H1 (cell line): Measurements from ENCODE around the gene KCTD2. TPM values are rescaled to one million over a fixed set of nuclear protein-coding genes. Genes with fewer than 3 reads are reported as not detected.
A peak's percentile ranks its signal among the peaks of the same experiment; 100 is the strongest.

ENCODE experiments used
- CTCF ChIA-PET: fragments of 300-600 bp; sonication (Branson Sonifier 250); formaldehyde crosslinking; loops from one replicate; lab custom pipeline; 2021; ENCODE audit not compliant: partially characterized antibody; lab: Charles Lee
- POLR2A ChIA-PET: fragments of 300-600 bp; sonication (Branson Sonifier 250); formaldehyde crosslinking; loops from one replicate; lab custom pipeline; 2021; ENCODE audit warnings: inconsistent platforms; ENCODE audit not compliant: partially characterized antibody; lab: Charles Lee
- DNase-seq, 2 experiments: peaks; one replicate each; pipeline versions ENCODE4 v3.0.0 to v3.0.0-alpha.2; 2010 to 2022; ENCODE audit warnings: low spot score in 2 of 2, low read depth in 1 of 2, mixed read lengths in 1 of 2
- FAIRE-seq: peaks from 2 replicates; lab custom pipeline; 2011; peaks lifted over from hg19 to GRCh38; lab: Jason Lieb, UNC
- H2AFZ ChIP-seq: 2 replicates; pipeline ENCODE4 v1.8.1; 2012; ENCODE audit warnings: low read length, inconsistent platforms
- H2AK5ac ChIP-seq: 2 replicates; pipeline ENCODE4 v1.6.1; 2013; ENCODE audit warnings: low read depth, low read length
- H2BK120ac ChIP-seq: replicated peaks from 2 replicates; pipeline ENCODE3; 2013; ENCODE audit warnings: low read depth, low read length, inconsistent platforms
- H2BK12ac ChIP-seq: 2 replicates; pipeline ENCODE4 v1.6.1; 2013; ENCODE audit warnings: low read depth, low read length
- H2BK15ac ChIP-seq: 2 replicates; pipeline ENCODE4 v1.6.1; 2013; ENCODE audit warnings: low read length
- H2BK20ac ChIP-seq: 2 replicates; pipeline ENCODE4 v1.6.1; 2013; ENCODE audit warnings: low read length
- H2BK5ac ChIP-seq: 2 replicates; pipeline ENCODE4 v1.6.1; 2013; ENCODE audit warnings: low read depth, low read length
- H3K14ac ChIP-seq: 2 replicates; pipeline ENCODE4 v1.6.1; 2013; ENCODE audit warnings: inconsistent platforms; ENCODE audit not compliant: insufficient read length
- H3K18ac ChIP-seq: 2 replicates; pipeline ENCODE4 v1.6.1; 2013; ENCODE audit warnings: low read length; ENCODE audit errors: extremely low read depth
- H3K23ac ChIP-seq: 2 replicates; pipeline ENCODE4 v1.6.1; 2013; ENCODE audit warnings: inconsistent platforms; ENCODE audit not compliant: insufficient read length
- H3K23me2 ChIP-seq: 2 replicates; pipeline ENCODE4 v1.6.1; 2013; ENCODE audit warnings: low read depth, low read length
- H3K27ac ChIP-seq: 2 replicates; pipeline ENCODE4 v1.6.1; 2011; ENCODE audit warnings: low read depth, low read length, inconsistent platforms
- H3K27me3 ChIP-seq, 4 experiments: replicated peaks in 1 of 4; 1 replicate in 1 of 4; 2 replicates in 3 of 4; pipeline versions ENCODE4 v1.6.1 to v1.8.1; 2011 to 2013; ENCODE audit warnings: low read length in 3 of 4, mild to moderate bottlenecking in 3 of 4, inconsistent platforms in 2 of 4, mixed read lengths in 2 of 4, moderate library complexity in 1 of 4; ENCODE audit not compliant: control insufficient read depth in 3 of 4, insufficient read depth in 3 of 4; ENCODE audit errors: extremely low read depth in 1 of 4
- H3K36me3 ChIP-seq, 4 experiments: 2 replicates each; pipeline versions ENCODE4 v1.6.1 to v1.8.1; 2011 to 2013; ENCODE audit warnings: mild to moderate bottlenecking in 4 of 4, low read length in 3 of 4, moderate library complexity in 2 of 4, control low read depth in 1 of 4, inconsistent platforms in 1 of 4; ENCODE audit not compliant: insufficient read depth in 4 of 4, control insufficient read depth in 2 of 4
- H3K4ac ChIP-seq: replicated peaks from 2 replicates; pipeline ENCODE3; 2013; ENCODE audit warnings: low read length, low read depth, mixed read lengths, inconsistent platforms; ENCODE audit not compliant: insufficient read length
- H3K4me1 ChIP-seq, 4 experiments: replicated peaks in 1 of 4; 1 replicate in 1 of 4; 2 replicates in 3 of 4; pipeline versions ENCODE4 v1.6.1 to v1.8.1; 2011 to 2013; ENCODE audit warnings: low read length in 3 of 4, inconsistent platforms in 2 of 4, mixed read lengths in 1 of 4; ENCODE audit not compliant: insufficient read depth in 4 of 4, control insufficient read depth in 3 of 4
- H3K4me2 ChIP-seq, 2 experiments: 2 replicates each; pipeline versions ENCODE4 v1.6.1 to v1.8.1; 2011 to 2013; ENCODE audit warnings: low read depth in 2 of 2, low read length in 2 of 2, control low read depth in 1 of 2, inconsistent platforms in 1 of 2, mild to moderate bottlenecking in 1 of 2; ENCODE audit not compliant: insufficient read depth in 1 of 2
- H3K4me3 ChIP-seq, 4 experiments: fragments of 200-600, 300-600 bp in 1 of 4; sonication (generic), shearing (Covaris generic), sonication (Bioruptor Twin) in 1 of 4; 2 replicates each; pipeline versions ENCODE4 v1.5.1 to v1.8.1; 2011 to 2016; ENCODE audit warnings: low read length in 4 of 4, low read depth in 3 of 4, control low read depth in 2 of 4, inconsistent platforms in 2 of 4, mild to moderate bottlenecking in 2 of 4, mixed read lengths in 1 of 4, moderate library complexity in 1 of 4; ENCODE audit not compliant: insufficient read depth in 2 of 4; ENCODE audit errors: extremely low read depth in 1 of 4
- H3K56ac ChIP-seq: replicated peaks from 2 replicates; pipeline ENCODE3; 2013; ENCODE audit warnings: low read depth, mild to moderate bottlenecking, mixed read lengths, low read length, inconsistent platforms; ENCODE audit not compliant: insufficient read length
- H3K79me1 ChIP-seq: 2 replicates; pipeline ENCODE4 v1.6.1; 2013; ENCODE audit warnings: low read depth, low read length, control low read depth
- H3K79me2 ChIP-seq, 2 experiments: 2 replicates each; pipeline versions ENCODE4 v1.6.1 to v1.8.1; 2012 to 2013; ENCODE audit warnings: low read length in 2 of 2, mild to moderate bottlenecking in 2 of 2, inconsistent platforms in 1 of 2; ENCODE audit not compliant: insufficient read depth in 2 of 2, control insufficient read depth in 1 of 2
- H3K9ac ChIP-seq, 4 experiments: replicated peaks in 1 of 4; 1 replicate in 1 of 4; 2 replicates in 3 of 4; pipeline versions ENCODE4 v1.6.1 to v1.8.1; 2011 to 2013; ENCODE audit warnings: low read depth in 3 of 4, low read length in 3 of 4, control low read depth in 2 of 4, mild to moderate bottlenecking in 2 of 4, moderate library complexity in 2 of 4, inconsistent platforms in 1 of 4; ENCODE audit errors: extremely low read depth in 1 of 4
- H3K9me3 ChIP-seq, 2 experiments: 2 replicates each; pipeline versions ENCODE4 v1.6.1 to v1.8.1; 2012 to 2013; ENCODE audit warnings: mild to moderate bottlenecking in 2 of 2, moderate library complexity in 2 of 2, control low read depth in 1 of 2, inconsistent platforms in 1 of 2, low read depth in 1 of 2, low read length in 1 of 2, mixed read lengths in 1 of 2; ENCODE audit not compliant: insufficient read depth in 2 of 2
- H4K20me1 ChIP-seq, 2 experiments: replicated peaks in 1 of 2; 2 replicates each; pipeline versions ENCODE3 to v1.8.1; 2011 to 2013; ENCODE audit warnings: inconsistent platforms in 2 of 2, low read length in 2 of 2, mild to moderate bottlenecking in 1 of 2; ENCODE audit not compliant: insufficient read depth in 2 of 2, control insufficient read depth in 1 of 2
- H4K5ac ChIP-seq: 2 replicates; pipeline ENCODE4 v1.6.1; 2013; ENCODE audit warnings: low read length, low read depth, mixed read lengths, inconsistent platforms; ENCODE audit not compliant: insufficient read length
- H4K8ac ChIP-seq: 2 replicates; pipeline ENCODE4 v1.8.0; 2013; ENCODE audit warnings: mild to moderate bottlenecking, moderate library complexity, low read length, inconsistent platforms; ENCODE audit not compliant: insufficient read depth; ENCODE audit errors: extremely low read depth
- H4K91ac ChIP-seq: replicated peaks from 2 replicates; pipeline ENCODE3; 2013; ENCODE audit warnings: low read length, mixed read lengths, inconsistent platforms; ENCODE audit not compliant: insufficient read length
- CEBPB ChIP-seq: IDR thresholded peaks from 2 replicates; pipeline ENCODE4 v1.6.1; 2012; ENCODE audit warnings: low read depth, low read length
- EZH2 ChIP-seq: fragments of 200-600 bp; sonication (generic); IDR thresholded peaks from 2 replicates; pipeline ENCODE4 v1.7.1; 2012; ENCODE audit warnings: low read depth, mild to moderate bottlenecking, moderate library complexity, low read length, inconsistent platforms; ENCODE audit not compliant: severe bottlenecking
- WGBS, 2 experiments: shearing (Covaris generic) in 1 of 2; methylation state at CpG; one replicate each; pipeline versions ENCODE4 v1.1.6 to v1.1.7; 2013 to 2015; ENCODE audit warnings: low lambda C conversion rate in 2 of 2, mixed read lengths in 2 of 2, inconsistent platforms in 1 of 2, low coverage in 1 of 2, missing lambda C conversion rate in 1 of 2; ENCODE audit not compliant: insufficient replicate concordance in 2 of 2, insufficient coverage in 1 of 2, insufficient read length in 1 of 2; ENCODE audit errors: extremely low coverage in 1 of 2, missing lambda C conversion rate in 1 of 2; 5-methylcytosine and 5-hydroxymethylcytosine counted together
- polyA plus RNA-seq, 7 experiments: library from polyadenylated mRNA; depleted of rRNA in 3 of 7; stranded (reverse) in 5 of 7; unstranded in 2 of 7; fragments of >200 nt in 5 of 7; fragments of 200-250 nt in 2 of 7; gene quantifications; 1 replicate in 5 of 7; 2 replicates in 1 of 7; 4 replicates in 1 of 7; pipeline versions ENCODE4 v1.2.1 to v1.2.3, GENCODE V29; 2011 to 2013; ENCODE audit warnings: missing spikeins in 2 of 7, mixed read lengths in 2 of 7
- total RNA-seq: library from RNA; stranded (reverse); fragmentation: NEBNext Ultra II Directional; extraction: Animal tissue kit (Norgen Biotek cat#: 25700); gene quantifications from 2 replicates; pipeline ENCODE4 v1.2.1, GENCODE V29; 2021

Gene KCTD2
- total and polyA plus RNA-seq, 2 of the 8 experiments (the other 6 are each of a cell fraction or from before 2014, with no cell fraction given), result 33.7 to 36.8 TPM

DNA sequence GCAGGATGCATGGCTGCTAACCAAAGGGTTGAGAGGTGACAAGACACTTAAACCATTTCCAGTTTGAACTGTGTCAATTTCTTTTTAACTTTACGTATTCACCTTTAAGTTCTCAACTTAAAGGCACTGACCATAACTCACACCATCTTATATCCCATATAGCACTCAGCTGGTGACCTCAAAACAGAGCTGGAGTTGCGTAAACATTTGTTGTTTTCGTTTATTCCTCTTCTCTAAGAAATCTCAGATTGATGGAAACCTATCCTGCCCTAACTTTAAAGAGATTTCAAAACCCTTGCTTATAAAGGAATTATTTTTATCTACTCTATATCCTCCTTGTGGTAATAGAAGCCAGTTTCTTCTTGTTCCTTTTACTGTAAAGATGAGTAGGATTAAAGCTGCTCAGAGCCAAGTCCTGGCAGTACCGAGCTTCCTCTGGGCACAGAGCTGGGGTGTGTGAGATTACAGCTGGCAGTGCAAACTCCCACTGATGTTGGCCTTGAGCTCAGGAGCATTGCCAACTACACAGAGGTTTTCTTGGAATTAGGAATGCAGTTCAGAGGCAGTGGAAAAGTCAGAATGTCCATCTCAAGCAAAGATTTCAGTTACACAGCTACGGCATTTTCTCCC lies 1.3 kb downstream of the KCTD2 start:
- Histone ChIP-seq H3K14ac (no peak overlapping the region), H4K5ac (no peak overlapping the region), H4K20me1 (peaks cover 3 to 4% of the 10 kb centered on the region in 2 experiments), H2AK5ac (no peak overlapping the region), H3K79me2 (peaks cover 8 to 36% of the 10 kb centered on the region in 2 experiments), H3K4me2 (peak overlapping the region; percentile 82 to 97), H2BK15ac (no peak overlapping the region), H3K23ac (no peak overlapping the region), H3K79me1 (peaks cover 6% of the 10 kb centered on the region; the same call in 1 of the 2 replicates), H3K23me2 (no peaks in the 10 kb centered on the region; the same call in 1 of the 2 replicates), H2BK5ac (no peak overlapping the region), H3K4ac (no peak overlapping the region), H3K56ac (no peak overlapping the region), H2AFZ (no peak overlapping the region), H3K4me3 (peak overlapping the region; percentile 82 to 97 (median 87); a peak in 7 of 8 replicates), H3K27ac (no peak overlapping the region), H3K9ac (peak overlapping the region in 1 of 4 experiments; percentile 14; a peak in 3 of 7 replicates), H4K91ac (no peak overlapping the region), H2BK20ac (no peak overlapping the region), H4K8ac (no peak overlapping the region), H3K18ac (no peak overlapping the region), H3K9me3 (no peaks in the 10 kb centered on the region), H3K4me1 (peaks cover 0 to 13% (median 4%) of the 10 kb centered on the region in 4 experiments; a peak in 4 of 7 replicates), H2BK120ac (no peak overlapping the region), H3K36me3 (peaks cover 2 to 33% (median 18%) of the 10 kb centered on the region in 4 experiments; a peak in 7 of 8 replicates), H2BK12ac (no peak overlapping the region), H3K27me3 (no peaks in the 10 kb centered on the region)
- FAIRE-seq (no peak), DNase-seq (no peak)
- CTCF ChIA-PET, result interaction anchor here (0.6 to 2.2 kb wide), 16 partner anchors 8 to 221 kb away, joined by 3 to 10 read pairs (median 3); partner anchors contain the start of gene MRPL58
- 75% methylated on average over 5 of the region's 5 CpGs; no CpG with 5 or more reads in 1 of the 2 experiments for WGBS, 2 experiments
- POLR2A ChIA-PET, result interaction anchor here (0.7 to 4.8 kb wide), 11 partner anchors 11 to 133 kb away, joined by 3 to 20 read pairs (median 3); partner anchors contain the start of genes MRPL58 and SLC16A5
- peak; percentile 13; the same call in 1 of the 2 replicates for TF ChIP-seq CEBPB
- TF ChIP-seq EZH2, result no peak
